Adipose tissue (tissue), 3 donors: ENCODE data around the gene MECP2. TPM values are rescaled to one million over a fixed set of nuclear protein-coding genes. Genes with fewer than 3 reads are reported as not detected.

Experiments used
- H3K27ac ChIP-seq: one replicate; pipeline ENCODE4 v1.5.1; 2013; ENCODE audit warnings: low read depth, low read length
- WGBS, 3 donors: extraction: QIAGEN DNeasy Blood & Tissue Kit; methylation state at CpG; one replicate each; pipeline ENCODE4 v1.1.7; 2013; 5-methylcytosine and 5-hydroxymethylcytosine counted together
- polyA plus RNA-seq, 3 donors: library from polyadenylated mRNA; stranded (reverse); fragments of 200-250 nt; gene quantifications; one replicate each; pipeline ENCODE4 v1.2.3, GENCODE V29; 2013
- donor health status: healthy with polysubstance abuse.
- donor health status: Bipolar disorder and iron deficiency.
- donor health status: healthy.

MECP2 gene
- polyA plus RNA-seq, 3 donors, result 7.6 to 15.5 (median 13.3) TPM

- 80 to 90% (median 88%) methylated on average over 3 of the region's 3 CpGs for WGBS, 3 donors
- H3K27ac ChIP-seq, result no peak overlapping the region
Measured at GRCh38 chrX:154120567-154120966, 23.1 kb upstream of the MECP2 start.

GRCh38 chrX:154117566-154117965 is 20.0 kb upstream of the MECP2 start:
- 76 to 93% (median 85%) methylated on average over 6 of the region's 6 CpGs for WGBS, 3 donors
- no peak overlapping the region for H3K27ac ChIP-seq

DNA sequence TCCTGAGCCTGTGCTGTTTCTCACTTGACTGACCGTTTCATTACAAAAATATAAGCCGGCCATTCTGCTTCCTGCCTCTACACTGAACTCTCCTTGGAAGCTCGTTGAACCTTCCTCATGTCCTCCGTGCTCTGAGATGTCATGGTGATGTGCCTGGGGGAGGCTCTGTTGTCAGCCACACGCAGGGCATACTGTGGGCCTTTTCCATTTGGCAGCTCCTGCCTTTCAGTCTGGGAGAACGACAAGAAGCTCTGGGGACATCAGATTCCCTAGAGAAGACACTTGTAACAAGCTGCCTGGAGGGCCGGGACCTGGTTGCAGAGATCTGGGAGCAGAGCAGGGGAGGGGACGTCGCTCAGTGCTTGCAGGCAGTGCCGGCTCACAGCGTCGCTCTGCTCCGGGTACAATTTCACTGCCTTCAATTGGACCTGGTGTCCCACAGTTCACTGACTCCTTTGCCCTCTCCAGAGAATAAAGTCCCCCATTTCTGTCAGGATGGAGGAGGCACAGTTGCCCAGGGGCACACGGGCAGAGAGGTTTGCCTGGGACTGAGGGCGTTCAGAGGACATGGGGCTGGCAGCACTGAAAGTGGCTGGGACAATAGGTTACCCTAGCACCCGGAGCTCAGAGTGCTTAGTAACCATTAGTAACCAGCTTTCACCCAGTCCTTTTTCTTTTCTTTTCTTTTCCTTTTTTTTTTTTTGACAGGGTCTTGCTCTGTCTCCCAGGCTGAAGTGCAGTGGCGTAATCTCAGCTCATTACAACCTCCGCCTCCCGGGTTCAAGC is 19.1 kb upstream of the MECP2 start:
- WGBS, 3 donors, result 74 to 81% (median 76%) methylated on average over 17 to 19 of the region's 19 CpGs

DNA sequence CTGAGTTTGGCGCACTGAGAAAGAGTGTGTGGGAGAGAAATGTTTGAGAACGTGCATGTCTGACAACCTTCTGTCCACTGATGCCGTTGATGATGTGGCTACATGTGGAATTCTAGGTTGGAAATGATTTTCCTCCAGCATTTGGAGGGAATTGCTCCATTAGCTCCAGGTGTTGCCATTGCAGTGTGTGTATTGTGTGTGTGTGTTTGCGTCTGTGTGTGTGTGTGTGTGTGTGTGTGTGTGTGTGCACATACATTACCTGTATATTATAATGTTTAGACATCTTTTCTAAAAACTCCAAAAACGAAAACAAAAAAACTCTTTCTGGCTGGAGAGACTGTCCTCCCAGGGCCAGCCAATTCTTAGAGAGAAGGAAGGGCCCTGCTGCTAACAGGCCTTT is 18.2 kb upstream of the MECP2 start:
- WGBS, 3 donors, result 78 to 91% (median 87%) methylated on average over 5 of the region's 5 CpGs
- H3K27ac ChIP-seq, result no peak overlapping the region

More for the DNA sequence above, 19.1 kb upstream of the MECP2 start:
- H3K27ac ChIP-seq, result no peak overlapping the region

- WGBS, 3 donors, result 71 to 90% (median 88%) methylated on average over 10 of the region's 10 CpGs
Measured at GRCh38 chrX:154115071-154115470, 17.6 kb upstream of the MECP2 start.

DNA sequence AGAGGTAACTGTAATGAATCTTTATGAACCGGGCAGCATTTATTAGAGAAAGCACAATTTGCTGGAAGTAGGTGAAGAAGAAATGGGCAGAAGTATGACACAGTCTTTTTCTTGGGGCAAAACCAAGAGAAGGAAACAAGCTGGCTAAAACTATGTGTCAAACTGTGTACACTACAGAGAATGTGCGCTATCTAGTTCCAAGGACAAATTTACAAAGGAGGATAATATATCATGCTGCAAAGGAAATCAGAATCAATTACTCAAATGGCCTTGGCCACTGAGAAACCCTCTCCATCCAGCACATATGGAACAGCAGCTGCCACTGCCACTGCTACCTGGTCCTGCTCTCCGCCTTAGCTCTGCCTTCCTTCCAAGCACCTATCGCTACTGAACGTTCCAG is 17.1 kb upstream of the MECP2 start:
- WGBS, 3 donors, result 44 to 93% (median 88%) methylated on average over 5 of the region's 5 CpGs

More at GRCh38 chrX:154115071-154115470, 17.6 kb upstream of the MECP2 start:
- H3K27ac ChIP-seq, result no peak overlapping the region

DNA sequence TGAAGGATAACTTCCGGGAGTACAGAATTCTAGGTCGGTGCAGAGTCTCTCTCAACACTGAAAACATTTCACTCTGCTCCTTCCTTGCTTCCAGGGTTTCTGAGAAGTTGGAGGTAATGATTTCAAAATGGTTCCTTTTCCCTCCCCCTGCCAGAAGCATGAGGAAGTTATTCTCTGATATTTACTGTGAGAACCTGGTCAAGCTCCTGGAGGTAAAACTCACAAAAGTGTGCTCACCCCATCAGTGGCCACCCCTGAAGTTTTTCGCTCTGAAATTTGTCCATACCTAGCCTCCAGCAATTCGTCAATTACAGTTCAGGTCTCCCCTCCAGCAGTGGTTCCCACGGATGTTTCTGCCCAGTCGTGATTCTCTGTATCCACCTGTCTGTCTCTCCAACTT is 16.2 kb upstream of the MECP2 start:
- no peak overlapping the region for H3K27ac ChIP-seq
- WGBS, 3 donors, result 61 to 73% (median 61%) methylated on average over 6 of the region's 6 CpGs

More for the DNA sequence above, 17.1 kb upstream of the MECP2 start:
- H3K27ac ChIP-seq, result no peak overlapping the region

DNA sequence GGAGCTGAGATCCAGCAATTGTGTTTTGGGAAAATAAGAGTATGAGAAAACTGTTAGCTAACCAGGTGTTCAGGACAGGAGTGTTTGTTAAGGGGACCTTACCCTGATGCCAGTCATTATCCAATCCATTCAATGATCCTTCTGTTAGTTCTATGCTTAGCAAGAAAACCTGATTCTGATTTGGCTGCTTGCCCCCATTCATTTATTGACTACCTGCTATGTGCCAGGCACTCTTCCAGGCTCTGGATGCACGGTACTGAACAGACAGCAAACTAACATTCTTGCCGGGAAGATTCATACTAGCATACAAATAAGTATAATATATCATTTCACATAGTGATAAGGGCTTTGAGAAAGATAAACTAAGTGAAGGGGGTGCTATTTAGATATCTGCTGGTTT is 1.0 kb upstream of the MECP2 start:
- H3K27ac ChIP-seq, result no peak overlapping the region
- 9 to 64% (median 41%) methylated on average over 2 of the region's 2 CpGs for WGBS, 3 donors

DNA sequence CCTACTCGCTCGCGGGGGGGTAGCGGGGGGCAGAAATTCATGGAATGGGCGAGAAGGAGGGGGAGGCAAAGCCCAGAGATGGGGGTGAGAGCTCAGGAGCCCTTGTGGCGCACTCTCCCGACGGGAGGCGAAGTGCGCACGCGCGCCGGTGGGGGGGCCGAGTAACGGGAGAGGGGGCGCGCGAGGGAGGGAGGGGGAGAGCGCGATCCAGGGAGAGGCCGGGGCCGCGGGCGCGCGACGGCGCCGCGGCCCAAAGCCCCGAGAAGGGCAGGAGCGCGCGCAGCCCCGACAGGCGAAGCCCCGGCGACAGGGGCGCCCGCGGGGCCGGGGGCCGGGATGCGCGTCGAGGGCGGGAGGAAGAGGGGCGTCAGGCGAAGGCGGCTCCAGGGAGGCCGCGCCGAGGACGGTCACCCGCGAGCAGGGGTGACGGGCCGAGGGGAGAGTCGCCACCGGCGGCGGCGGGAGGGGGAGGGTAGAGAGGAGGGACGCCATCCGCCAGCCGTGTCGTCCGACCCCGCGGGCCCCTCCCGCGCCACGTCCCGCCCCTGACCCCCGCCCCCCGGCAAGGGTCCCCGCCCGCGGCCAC is 421 bp downstream of the MECP2 start:
- H3K27ac ChIP-seq, result peak overlapping the region; percentile 66
- 0 to 34% (median 1%) methylated on average over 14 to 59 of the region's 80 CpGs for WGBS, 3 donors

DNA sequence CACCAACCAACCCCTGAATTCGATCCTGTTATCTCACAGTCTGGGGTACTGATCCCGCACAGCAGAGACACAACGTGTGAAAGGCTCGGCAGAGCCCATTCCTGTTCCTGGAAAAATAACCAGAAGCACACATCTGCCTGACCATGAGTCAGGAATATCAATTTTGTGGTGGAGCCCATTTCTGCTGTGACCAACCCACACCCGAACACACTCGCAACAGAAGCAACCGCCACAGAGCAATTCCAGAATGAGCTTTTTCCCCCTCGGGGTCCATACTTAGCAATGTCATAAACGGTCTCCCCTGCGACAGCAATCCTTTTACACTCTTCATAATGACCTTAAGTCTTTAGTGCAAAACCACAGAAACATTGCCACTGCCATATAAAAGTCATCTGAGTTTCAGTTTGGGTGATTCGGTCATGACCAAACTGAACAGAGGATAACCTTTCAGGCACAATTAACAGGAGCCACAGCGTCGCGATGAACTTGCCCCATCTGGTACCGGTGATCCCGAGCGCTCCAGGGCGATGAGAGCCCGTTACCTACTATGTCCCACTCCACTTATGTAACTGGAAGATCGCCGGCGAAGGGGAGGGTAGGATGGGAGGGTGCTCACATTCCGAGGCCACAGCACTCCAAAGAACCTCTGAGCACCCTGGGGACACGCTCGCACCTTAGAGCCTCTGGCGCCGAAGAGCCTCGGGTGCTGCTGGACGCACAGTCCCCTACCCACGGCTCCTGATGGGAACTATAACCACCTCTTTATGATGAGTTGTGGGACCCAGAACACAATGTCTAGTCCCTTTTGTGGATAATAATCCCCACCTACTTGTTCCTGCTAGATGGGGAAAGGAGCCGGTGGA is 1.1 kb downstream of the MECP2 start:
- 7 to 45% (median 12%) methylated on average over 26 to 31 of the region's 31 CpGs for WGBS, 3 donors
- peak overlapping the region; percentile 66 for H3K27ac ChIP-seq

- 31 to 54% (median 47%) methylated on average over 6 of the region's 6 CpGs for WGBS, 3 donors
- no peak overlapping the region for H3K27ac ChIP-seq
Measured at GRCh38 chrX:154094833-154095232, 2.7 kb downstream of the MECP2 start.

DNA sequence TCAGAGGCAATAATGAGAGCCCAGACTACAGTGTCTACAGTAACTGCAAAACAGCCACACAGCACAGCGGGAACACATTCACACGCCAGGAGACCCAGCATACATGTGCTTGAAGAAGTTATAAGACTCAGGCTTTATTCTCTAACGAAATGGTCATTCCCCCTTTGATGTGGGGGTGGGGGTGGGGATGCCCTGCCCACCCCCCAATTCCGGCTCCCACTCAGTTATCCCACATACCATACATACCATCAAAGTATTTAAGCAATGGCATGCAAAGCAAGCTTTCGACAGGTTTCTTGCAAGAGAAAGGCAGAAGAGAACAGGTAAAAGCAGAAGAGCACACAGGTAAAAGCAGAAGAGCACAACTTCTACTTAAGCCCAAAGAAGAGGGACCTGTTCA is 3.6 kb downstream of the MECP2 start:
- no peak overlapping the region for H3K27ac ChIP-seq
- WGBS, 3 donors, result 58 to 64% (median 63%) methylated on average over 5 of the region's 5 CpGs

- 50 to 69% (median 65%) methylated on average over 5 of the region's 5 CpGs for WGBS, 3 donors
Measured at GRCh38 chrX:154092371-154092770, 5.1 kb downstream of the MECP2 start.

GRCh38 chrX:154091678-154092077 is 5.8 kb downstream of the MECP2 start:
- 30 to 79% (median 74%) methylated on average over 8 of the region's 8 CpGs for WGBS, 3 donors
- H3K27ac ChIP-seq, result no peak overlapping the region

More at GRCh38 chrX:154092371-154092770, 5.1 kb downstream of the MECP2 start:
- no peak overlapping the region for H3K27ac ChIP-seq

DNA sequence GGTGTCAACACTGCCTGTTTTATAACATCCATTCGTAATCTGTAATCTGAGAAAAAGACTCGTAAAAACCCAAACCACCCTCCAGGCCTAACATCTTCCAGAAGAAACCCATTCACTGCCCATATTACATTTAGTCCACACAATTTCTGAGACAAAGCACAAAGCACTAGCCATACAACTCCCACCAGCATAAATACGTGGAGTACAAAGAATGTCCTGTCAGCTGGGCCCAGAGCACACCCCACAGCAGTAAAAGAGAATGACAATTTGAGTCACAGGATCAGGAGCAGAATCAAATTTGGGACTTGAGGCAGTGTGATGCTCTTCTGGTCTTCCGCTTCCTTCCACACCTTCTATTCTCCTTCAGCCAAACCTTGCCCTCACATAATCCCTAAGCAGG is 6.8 kb downstream of the MECP2 start:
- H3K27ac ChIP-seq, result no peak overlapping the region
- 76 to 81% (median 78%) methylated on average over 4 of the region's 4 CpGs for WGBS, 3 donors

- H3K27ac ChIP-seq, result no peak overlapping the region
- 59 to 73% (median 68%) methylated on average over 7 of the region's 7 CpGs for WGBS, 3 donors
Measured at GRCh38 chrX:154084449-154085300, 12.8 kb downstream of the MECP2 start.

GRCh38 chrX:154083126-154083517 is 14.4 kb downstream of the MECP2 start:
- H3K27ac ChIP-seq, result no peak overlapping the region
- WGBS, 3 donors, result 28 to 56% (median 43%) methylated on average over 5 to 6 of the region's 6 CpGs
